ENCODE data around the gene SRD5A2.

DNA sequence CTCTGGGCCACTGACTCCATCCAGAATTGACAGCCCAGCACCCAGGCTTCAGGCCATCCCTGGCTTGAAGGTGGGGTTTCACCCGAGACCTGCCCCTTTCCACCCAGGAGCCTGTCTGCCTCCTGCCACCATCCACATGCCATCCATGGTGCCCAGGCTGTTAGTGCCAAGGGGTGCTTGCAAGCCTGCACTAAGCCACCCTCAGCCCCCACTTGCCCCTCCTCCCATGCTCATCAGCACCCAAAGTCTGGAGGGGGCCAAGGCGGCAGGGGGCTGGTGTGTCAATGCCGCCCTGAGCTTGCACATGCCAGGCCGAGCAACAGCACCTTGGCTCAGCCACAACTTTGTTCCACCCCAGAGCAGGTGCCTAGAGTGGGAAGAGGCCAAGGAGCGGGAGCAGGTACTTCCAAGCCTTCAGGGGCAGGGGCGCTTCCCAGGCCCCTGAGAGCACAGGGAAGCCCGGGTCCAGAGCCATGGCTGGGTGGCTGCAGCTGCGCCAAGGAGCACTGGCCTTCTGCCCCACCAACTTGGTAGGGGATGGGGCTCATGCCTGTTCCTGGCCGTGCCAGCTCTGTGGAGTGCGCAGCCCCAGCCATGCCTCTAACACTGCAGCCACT is 12.0 kb downstream of the SRD5A2 start:
- TF ChIP-seq, protein P1, sequence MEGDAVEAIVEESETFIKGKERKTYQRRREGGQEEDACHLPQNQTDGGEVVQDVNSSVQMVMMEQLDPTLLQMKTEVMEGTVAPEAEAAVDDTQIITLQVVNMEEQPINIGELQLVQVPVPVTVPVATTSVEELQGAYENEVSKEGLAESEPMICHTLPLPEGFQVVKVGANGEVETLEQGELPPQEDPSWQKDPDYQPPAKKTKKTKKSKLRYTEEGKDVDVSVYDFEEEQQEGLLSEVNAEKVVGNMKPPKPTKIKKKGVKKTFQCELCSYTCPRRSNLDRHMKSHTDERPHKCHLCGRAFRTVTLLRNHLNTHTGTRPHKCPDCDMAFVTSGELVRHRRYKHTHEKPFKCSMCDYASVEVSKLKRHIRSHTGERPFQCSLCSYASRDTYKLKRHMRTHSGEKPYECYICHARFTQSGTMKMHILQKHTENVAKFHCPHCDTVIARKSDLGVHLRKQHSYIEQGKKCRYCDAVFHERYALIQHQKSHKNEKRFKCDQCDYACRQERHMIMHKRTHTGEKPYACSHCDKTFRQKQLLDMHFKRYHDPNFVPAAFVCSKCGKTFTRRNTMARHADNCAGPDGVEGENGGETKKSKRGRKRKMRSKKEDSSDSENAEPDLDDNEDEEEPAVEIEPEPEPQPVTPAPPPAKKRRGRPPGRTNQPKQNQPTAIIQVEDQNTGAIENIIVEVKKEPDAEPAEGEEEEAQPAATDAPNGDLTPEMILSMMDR (IDR thresholded peaks at IDR 0.05), result no peak
- no peak for TF ChIP-seq EZH2 (IDR thresholded peaks at IDR 0.05; ENCODE audit: borderline replicate concordance, insufficient read depth, low read depth, low read length, poor library complexity, severe bottlenecking)
